ENCODE data around the gene ADGRV1.
A peak's percentile ranks its signal among the peaks of the same experiment; 100 is the strongest.

The ADGRV1 gene

DNA sequence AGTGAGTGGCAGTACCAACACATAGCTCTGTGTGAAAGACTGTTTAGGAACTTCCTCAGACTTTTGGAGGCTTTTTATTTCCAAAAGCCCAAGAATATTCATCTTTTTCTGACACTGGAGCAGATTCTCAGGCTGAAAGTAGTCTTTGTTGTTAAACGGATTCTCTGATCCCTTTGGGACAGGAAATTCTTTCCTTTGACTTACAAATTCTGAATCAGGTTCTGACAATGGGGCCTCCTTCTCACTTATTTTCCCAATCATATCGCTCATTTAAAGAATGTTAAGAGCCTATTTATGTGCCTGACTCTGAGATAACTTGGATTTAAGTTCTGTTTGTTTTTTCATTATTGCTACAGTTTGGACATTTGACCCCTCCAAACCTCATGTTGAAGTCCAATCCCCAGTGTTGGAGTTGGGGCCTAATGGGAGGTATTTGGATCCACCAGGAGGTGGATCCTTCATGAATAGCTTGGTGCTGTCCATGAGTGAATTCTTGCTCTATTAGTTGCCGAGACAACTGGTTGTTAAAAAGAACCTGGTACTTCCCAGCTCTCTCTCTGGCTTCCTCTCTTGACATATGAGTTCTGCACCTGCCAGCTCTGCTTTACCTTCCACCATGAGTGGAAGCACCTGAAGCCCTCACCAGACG, 4.1 kb upstream of the ADGRV1 start:
- no peak for DNase-seq (ENCODE audit: insufficient read length)
- TF ChIP-seq POLR2A (IDR thresholded peaks at IDR 0.05; ENCODE audit: low read depth, low read length), result no peak
- no peak for TF ChIP-seq TAF1 (IDR thresholded peaks at IDR 0.05; ENCODE audit: borderline replicate concordance, low read depth, low read length)
- FAIRE-seq, result no peak

DNA sequence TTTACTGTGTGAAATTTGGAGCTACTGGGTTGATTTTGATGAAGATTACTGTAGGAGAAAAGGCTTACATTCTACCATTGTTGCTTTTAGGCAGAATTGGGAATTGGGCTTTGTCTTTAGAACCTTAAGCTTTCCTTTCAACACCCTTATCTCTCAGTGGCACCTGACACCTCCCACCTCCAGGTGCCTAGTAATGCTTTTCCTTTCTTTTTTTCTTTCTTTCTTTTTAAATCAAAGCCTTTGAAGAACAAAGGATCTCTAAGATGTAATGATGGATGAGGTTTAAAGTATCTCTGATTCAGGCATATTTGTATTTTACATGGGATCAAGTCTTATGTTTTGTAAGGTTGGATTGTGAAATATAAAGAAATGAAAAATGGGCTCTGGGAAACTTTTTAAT, 2.9 kb upstream of the ADGRV1 start:
- DNase-seq (ENCODE audit: insufficient read length) (no peak), FAIRE-seq (no peak)
- TF ChIP-seq POLR2A (IDR thresholded peaks at IDR 0.05; ENCODE audit: low read depth, low read length) (no peak), POLR2AphosphoS5 (IDR thresholded peaks at IDR 0.05; ENCODE audit: low read depth, low read length) (no peak), TAF1 (IDR thresholded peaks at IDR 0.05; ENCODE audit: borderline replicate concordance, low read depth, low read length) (no peak)

DNA sequence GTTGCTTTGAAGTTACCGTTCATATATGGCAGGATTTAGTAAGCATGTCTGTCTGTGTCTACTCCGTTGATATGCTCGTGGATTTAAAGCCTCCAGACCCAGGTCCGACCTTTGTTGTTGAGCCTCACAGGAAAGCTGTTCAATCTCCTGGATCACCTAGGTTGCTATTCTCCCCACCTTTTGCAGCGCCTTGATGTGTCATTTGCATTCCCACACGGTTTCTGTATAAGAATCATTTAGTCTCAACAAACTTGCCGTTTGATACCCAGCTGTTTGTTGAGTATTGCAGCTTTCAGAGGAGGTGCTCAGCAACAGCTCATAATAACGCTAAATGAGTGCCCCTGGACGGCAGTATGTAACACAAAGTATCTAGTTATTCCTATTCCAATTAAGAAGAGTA, 1.2 kb upstream of the ADGRV1 start:
- no peak for DNase-seq (ENCODE audit: insufficient read length)
- no peak for TF ChIP-seq TAF1 (IDR thresholded peaks at IDR 0.05; ENCODE audit: borderline replicate concordance, low read depth, low read length)
- no peak for TF ChIP-seq POLR2A (IDR thresholded peaks at IDR 0.05; ENCODE audit: low read depth, low read length)
- no peak for TF ChIP-seq POLR2AphosphoS5 (IDR thresholded peaks at IDR 0.05; ENCODE audit: low read depth, low read length)
- FAIRE-seq, result peak; percentile 27

DNA sequence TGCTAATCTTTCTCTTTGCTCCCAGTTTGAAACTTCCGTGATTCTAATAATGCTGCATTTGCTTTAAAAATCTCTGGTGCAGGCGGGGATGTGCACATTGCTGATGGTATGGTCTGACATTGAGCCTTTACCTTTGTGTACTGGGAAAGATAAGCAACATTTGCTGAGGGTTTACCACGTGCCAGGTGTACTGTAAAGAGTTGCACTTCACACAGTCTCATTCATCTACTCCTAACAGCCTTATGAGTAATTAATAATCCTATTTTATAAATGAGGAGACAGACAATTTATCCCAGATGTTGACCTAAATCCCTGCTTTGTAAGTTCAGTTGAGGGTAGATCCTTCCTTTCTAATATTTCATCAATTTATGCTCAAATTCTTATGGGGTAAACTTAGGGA, 726 bp upstream of the ADGRV1 start:
- no peak for FAIRE-seq

DNA sequence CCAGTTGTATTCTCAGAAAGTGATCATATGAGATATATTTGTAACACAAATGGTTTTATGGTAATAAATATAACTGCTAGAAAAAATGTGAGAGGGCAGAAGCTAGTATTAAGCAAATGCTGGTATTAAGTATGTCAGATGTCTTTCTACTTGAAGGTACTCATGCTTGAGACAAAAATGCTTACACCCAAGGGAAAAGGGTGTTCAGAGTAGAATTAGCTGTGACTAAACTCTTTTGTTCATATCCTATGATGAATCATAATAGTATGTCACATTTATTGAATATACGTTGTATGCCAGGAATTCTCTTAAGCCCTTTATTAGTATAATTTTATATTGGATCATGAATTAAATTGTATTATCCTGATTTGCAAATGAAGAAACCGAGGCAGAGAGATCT, 2.2 kb downstream of the ADGRV1 start:
- FAIRE-seq (no peak), DNase-seq (ENCODE audit: insufficient read length) (no peak)
- no peak for TF ChIP-seq TAF1 (IDR thresholded peaks at IDR 0.05; ENCODE audit: borderline replicate concordance, low read depth, low read length)
- TF ChIP-seq POLR2AphosphoS5 (IDR thresholded peaks at IDR 0.05; ENCODE audit: low read depth, low read length), result no peak
- no peak for TF ChIP-seq POLR2A (IDR thresholded peaks at IDR 0.05; ENCODE audit: low read depth, low read length)

More for the DNA sequence above, 726 bp upstream of the ADGRV1 start:
- DNase-seq (ENCODE audit: insufficient read length), result no peak
- no peak for TF ChIP-seq POLR2A (IDR thresholded peaks at IDR 0.05; ENCODE audit: low read depth, low read length)
- no peak for TF ChIP-seq TAF1 (IDR thresholded peaks at IDR 0.05; ENCODE audit: borderline replicate concordance, low read depth, low read length)
- no peak for TF ChIP-seq POLR2AphosphoS5 (IDR thresholded peaks at IDR 0.05; ENCODE audit: low read depth, low read length)

DNA sequence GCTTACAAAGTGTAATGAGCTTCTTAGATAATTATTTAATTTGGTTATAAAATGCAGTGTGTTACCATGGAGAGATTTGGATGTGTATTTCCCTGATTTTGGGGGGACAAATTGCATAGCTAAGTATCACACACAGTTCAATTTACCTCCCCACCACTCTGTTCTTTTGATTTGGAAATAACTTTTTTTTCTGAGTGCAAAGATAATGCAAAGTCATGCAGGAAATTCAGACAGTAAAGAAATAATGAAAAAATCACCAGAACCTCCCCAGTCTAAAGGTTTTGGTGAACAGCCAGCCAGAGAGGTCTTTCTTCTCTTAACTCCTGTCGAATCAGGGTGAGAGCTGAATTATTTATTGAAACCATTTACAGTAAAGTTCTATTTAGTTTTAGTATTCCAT, 3.2 kb downstream of the ADGRV1 start:
- TF ChIP-seq TAF1 (IDR thresholded peaks at IDR 0.05; ENCODE audit: borderline replicate concordance, low read depth, low read length) (no peak), POLR2A (IDR thresholded peaks at IDR 0.05; ENCODE audit: low read depth, low read length) (no peak), POLR2AphosphoS5 (IDR thresholded peaks at IDR 0.05; ENCODE audit: low read depth, low read length) (no peak)
- no peak for FAIRE-seq
- no peak for DNase-seq (ENCODE audit: insufficient read length)

DNA sequence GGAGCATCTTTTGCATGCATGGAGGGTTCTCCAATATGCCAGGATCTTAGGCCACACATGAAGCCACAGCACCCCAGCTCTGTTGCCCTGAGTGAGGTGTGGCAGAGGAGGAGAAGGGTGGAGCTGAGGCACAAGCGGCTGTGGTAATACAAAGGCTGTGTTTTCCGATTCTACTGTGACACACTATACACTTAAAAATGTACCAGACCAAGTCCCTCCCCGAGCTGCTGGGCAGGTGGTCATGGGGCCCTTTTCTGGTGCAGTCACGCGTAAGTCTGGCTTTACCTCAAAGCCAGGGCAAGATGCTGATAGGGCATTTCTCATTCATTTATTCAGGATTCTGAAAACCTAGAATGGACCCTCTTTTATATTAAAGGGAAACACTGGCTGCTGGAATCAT, 3.7 kb downstream of the ADGRV1 start:
- no peak for TF ChIP-seq TAF1 (IDR thresholded peaks at IDR 0.05; ENCODE audit: borderline replicate concordance, low read depth, low read length)
- no peak for TF ChIP-seq POLR2A (IDR thresholded peaks at IDR 0.05; ENCODE audit: low read depth, low read length)
- no peak for TF ChIP-seq POLR2AphosphoS5 (IDR thresholded peaks at IDR 0.05; ENCODE audit: low read depth, low read length)
- DNase-seq (ENCODE audit: insufficient read length) (no peak), FAIRE-seq (no peak)

DNA sequence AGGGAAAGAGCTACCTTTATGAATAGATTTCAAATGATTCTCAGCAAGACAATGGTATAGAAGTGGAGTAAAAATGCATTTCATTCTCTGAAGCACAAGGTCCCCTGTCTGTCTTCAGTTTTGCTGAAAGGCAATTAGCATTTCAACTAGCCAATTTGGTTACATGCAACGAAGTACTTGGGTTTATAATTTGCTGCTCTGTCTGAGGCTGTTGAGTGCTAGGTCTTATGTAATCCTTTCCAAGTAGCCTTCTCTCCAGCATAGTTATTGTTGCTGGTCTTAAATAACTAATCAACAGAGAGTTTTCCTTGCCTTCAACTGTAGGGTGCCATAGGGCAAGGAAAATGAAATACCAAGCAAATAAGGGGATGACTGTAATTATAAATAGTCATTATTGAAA, 4.5 kb downstream of the ADGRV1 start:
- no peak for TF ChIP-seq POLR2A (IDR thresholded peaks at IDR 0.05; ENCODE audit: low read depth, low read length)
- no peak for DNase-seq (ENCODE audit: insufficient read length)
- FAIRE-seq, result no peak

DNA sequence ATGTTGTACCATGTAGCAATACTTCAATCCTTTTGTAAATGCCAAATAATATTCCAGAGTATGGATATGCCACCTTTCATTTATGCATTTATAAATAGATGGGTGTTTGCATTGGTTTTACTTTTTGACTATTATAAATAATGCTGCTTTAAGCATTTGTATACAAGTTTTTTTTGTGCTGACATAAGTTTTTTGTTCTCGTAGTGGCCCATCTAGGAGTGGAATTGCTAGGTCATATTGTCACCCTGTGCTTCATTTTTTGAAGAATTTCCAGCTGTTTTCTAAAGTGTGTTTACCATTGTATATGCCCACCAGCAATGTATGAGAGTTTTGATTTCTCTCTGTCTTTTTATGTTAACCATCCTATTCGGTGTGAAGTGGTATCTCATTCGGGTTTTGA, 6.9 kb downstream of the ADGRV1 start:
- FAIRE-seq (no peak), DNase-seq (ENCODE audit: insufficient read length) (no peak)
- TF ChIP-seq POLR2A (IDR thresholded peaks at IDR 0.05; ENCODE audit: low read depth, low read length), result no peak
- TF ChIP-seq POLR2AphosphoS5 (IDR thresholded peaks at IDR 0.05; ENCODE audit: low read depth, low read length), result no peak

DNA sequence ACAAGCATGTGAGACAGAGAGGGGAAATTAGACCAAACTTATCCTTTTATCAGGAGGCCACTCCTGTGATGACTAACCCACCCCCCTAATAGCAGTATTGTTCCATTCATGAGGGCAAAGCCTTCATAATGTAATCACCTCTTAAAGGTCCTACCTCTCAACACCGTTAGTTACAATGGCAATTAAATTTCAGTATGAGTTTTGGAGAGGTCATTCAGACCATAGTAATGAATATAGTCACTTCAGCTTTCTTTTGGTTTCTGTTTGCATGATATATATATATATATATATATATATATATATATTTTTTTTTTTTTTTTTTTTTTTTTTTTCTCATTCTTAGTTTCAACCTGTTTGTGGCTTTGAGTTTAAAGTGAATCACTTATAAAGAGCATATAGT, 10.5 kb downstream of the ADGRV1 start:
- DNase-seq (ENCODE audit: insufficient read length) (no peak), FAIRE-seq (no peak)
- TF ChIP-seq POLR2A (IDR thresholded peaks at IDR 0.05; ENCODE audit: low read depth, low read length) (no peak), TAF1 (IDR thresholded peaks at IDR 0.05; ENCODE audit: borderline replicate concordance, low read depth, low read length) (no peak), POLR2AphosphoS5 (IDR thresholded peaks at IDR 0.05; ENCODE audit: low read depth, low read length) (no peak)

DNA sequence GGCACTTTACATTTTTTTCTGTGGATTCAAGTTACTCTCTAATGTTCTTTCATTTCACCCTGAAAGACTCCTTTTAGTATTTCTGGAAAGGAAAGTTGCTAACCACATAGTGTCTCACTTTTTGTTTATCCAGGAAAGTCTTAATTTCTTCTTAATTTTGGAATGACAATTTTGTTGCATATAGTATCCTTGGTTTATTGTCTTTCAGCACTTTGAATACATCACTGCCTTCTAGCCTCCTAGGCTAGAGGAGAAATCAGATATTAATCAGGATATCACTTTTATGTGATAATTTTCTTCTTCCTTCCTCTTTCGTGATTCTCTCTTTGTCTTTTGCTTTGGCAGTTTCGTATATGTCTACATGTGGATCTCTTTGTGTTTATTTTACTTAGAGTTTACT, 11.4 kb downstream of the ADGRV1 start:
- FAIRE-seq, result no peak
- TF ChIP-seq POLR2AphosphoS5 (IDR thresholded peaks at IDR 0.05; ENCODE audit: low read depth, low read length), result no peak
- no peak for TF ChIP-seq POLR2A (IDR thresholded peaks at IDR 0.05; ENCODE audit: low read depth, low read length)
- TF ChIP-seq TAF1 (IDR thresholded peaks at IDR 0.05; ENCODE audit: borderline replicate concordance, low read depth, low read length), result no peak
- DNase-seq (ENCODE audit: insufficient read length), result no peak

DNA sequence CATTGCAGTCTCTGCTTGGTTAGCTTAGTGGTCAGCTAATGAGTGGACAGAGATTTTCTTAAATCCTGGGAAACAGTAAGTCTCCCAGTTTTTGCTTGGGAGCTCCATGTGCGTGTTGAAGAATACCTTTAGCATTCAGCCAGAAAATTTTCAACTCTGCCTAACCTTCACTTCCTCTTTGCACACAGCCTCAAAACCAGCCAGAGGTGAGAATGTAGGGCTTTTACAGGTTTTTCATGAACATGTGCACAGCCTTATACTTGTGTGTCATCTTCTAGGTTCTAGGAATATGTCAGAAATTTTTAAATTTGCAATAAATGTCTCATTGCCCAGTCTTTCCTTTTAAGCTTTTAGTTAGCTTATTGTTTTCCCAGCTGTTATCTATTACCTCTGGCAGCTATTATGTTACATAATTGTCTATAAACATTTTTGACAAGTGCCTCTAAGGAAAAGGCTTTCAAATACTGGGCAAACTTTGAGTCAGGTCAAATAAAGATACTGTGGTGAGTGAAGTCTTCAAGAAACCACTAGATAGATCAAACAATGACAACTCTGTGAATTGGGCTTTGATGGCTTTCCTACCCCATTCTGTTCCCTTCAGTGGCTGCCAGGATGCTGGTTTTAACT, 12.7 kb downstream of the ADGRV1 start:
- TF ChIP-seq TAF1 (IDR thresholded peaks at IDR 0.05; ENCODE audit: borderline replicate concordance, low read depth, low read length) (no peak), POLR2AphosphoS5 (IDR thresholded peaks at IDR 0.05; ENCODE audit: low read depth, low read length) (no peak), POLR2A (IDR thresholded peaks at IDR 0.05; ENCODE audit: low read depth, low read length) (no peak)
- FAIRE-seq, result no peak

More for the DNA sequence above, 12.7 kb downstream of the ADGRV1 start:
- DNase-seq (ENCODE audit: insufficient read length), result no peak
